Hematopoietic multipotent progenitor cell treated with erythropoietin and hydrocortisone succinate and interleukin-3 and kit ligand, for 6 days (in vitro differentiated cells): ENCODE data around the gene DRAXIN.
A peak's percentile ranks its signal among the peaks of the same experiment; 100 is the strongest.

Experiments
- DNase-seq: peaks from one replicate; pipeline ENCODE4 v3.0.0-alpha.2; 2015

Gene DRAXIN

DNA sequence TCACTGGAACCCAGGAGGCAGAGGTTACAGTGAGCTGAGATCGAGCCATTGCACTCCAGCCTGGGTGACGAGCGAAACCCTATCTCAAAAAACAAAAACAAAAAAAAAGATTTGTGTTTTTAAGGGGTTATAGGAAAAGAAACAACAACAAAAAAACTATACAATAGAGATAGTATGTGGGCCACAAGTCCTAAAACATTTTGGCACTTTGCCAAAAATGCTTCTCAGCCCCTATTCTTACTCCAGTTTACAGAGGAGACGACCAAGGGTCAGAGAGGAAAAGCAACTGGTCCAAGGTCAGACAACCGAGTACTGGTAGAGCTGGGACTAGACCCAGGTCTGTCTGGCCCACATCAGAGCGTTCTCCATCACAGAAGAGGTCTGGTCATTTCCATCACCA, 33.9 kb upstream of the DRAXIN start:
- peak; percentile 25 for DNase-seq

DNA sequence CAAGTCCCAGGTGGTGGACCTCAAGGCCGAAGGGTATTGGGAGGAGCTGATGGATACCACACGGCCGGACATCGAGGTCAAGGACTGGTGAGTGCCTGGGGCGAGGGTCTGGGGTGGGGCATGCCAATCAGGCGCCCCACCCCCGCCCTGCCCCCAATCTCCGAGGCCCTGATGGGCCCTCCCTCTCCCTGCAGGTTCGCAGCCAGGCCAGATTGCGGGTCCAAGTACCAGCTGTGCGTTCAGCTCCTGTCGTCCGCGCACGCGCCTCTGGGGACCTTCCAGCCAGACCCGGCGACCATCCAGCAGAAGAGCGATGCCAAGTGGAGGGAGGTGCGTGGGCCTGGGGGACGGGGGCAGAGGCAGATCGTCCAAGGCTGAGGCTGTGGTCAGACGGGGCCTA, 33.0 kb upstream of the DRAXIN start:
- no peak for DNase-seq

DNA sequence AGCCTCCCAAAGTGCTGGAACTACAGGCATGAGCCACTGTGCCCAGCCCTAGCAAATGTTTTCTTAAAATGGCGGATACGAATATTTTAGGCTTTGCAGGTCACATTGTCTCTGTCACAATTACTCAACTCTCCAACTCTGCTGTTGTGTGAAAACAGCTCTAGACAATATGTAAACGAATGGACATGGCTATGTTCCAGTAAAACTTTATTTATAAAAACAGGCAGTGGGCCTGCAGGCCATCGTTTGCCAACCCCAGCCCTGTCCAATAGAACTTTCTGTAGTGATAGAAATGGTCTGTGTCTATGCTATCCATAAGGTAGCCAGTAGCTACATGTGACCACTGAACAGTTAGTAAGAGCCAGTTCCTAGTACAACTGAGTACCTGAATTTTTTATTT, 31.8 kb upstream of the DRAXIN start:
- DNase-seq, result no peak

DNA sequence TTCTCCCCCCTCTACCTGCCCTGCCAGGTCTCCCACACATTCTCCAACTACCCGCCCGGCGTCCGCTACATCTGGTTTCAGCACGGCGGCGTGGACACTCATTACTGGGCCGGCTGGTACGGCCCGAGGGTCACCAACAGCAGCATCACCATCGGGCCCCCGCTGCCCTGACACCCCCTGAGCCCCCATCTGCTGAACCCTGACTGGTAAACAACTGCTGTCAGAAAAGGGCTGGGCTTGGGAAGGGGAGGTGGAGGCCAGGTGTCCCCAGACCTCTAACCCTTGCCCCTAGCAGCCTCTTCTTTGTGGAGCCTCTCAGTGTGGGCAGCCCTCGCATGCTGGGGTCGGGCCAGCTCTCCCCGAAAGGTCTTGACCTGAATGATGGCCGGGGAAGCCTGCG, 30.4 kb upstream of the DRAXIN start:
- no peak for DNase-seq

DNA sequence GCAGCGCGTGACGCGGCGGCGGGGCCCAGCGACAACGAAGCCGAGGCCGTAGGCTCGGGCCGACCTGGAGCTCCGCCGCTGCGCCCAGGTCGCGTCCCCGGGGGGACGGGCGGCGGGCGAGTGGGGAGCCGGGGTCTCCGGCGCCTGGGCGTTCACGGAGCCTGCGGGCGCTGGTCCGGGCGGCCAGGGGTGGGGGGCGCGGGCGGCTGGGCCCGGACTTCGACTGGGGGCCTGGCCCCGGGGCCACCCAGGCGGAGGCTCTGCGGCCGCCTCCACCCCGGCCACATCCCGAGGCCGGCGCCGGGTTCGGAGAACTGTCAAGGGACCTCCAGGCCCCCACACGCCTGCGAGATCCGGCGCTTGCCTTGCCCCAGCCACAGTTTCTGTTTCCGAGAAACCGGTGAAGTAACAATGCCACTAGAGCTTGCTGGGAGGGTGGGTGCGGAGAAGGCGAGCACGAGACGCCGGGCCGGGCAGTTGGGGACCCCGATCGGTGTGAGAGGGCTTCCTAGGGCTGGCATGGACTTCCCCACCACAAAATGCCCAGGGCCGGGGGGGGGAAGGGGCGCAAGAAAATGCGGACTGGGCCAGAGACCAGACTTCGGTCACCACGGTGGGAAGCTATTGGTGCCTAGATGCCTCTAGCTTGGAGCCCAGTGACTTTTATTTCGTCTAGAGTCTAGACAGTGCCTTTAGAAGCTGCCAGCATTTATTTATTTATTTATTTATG, 27.0 kb upstream of the DRAXIN start:
- peak; percentile 69 for DNase-seq

DNA sequence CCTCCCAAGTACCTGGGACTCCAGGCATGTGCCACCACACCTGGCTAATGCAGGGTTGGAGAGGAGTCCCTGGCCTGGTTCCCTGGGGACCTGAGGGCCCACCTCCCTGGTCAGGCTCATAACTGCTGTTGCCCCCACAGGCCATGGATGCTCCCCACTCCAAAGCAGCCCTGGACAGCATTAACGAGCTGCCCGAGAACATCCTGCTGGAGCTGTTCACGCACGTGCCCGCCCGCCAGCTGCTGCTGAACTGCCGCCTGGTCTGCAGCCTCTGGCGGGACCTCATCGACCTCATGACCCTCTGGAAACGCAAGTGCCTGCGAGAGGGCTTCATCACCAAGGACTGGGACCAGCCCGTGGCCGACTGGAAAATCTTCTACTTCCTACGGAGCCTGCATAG, 23.0 kb upstream of the DRAXIN start:
- no peak for DNase-seq

DNA sequence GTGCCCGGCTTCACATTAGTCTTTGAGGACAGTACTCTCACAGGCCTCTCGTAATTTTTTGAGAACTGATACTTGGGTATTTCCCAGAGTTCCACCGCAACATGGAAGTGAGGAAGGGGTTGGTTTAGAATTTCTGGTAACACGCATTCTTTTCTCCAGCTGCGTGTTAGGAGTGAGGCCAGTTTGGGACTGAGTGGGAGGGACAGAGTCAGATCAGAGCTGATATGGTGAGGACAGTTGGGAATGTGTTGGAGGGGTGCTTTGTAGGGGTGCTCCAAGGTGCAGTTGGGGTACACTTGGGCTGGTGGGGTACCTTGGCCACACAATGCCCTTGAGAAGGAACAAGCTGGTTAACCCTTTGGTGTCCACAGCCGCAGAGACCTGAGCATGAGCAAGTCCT, 20.8 kb upstream of the DRAXIN start:
- no peak for DNase-seq

DNA sequence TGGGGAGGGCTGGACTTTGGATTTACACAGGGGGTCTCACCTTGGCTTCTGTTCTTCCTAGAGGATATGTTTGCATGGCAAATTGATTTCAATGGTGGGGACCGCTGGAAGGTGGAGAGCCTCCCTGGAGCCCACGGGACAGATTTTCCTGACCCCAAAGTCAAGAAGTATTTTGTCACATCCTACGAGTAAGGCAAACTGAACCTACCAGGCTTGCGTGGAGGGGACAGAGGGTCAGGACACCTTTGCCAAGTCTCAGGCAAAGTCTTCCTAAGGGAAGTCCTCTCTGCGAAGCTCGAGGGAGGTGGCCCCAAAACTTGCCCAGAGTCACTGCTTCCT, 20.3 kb upstream of the DRAXIN start:
- no peak for DNase-seq

DNA sequence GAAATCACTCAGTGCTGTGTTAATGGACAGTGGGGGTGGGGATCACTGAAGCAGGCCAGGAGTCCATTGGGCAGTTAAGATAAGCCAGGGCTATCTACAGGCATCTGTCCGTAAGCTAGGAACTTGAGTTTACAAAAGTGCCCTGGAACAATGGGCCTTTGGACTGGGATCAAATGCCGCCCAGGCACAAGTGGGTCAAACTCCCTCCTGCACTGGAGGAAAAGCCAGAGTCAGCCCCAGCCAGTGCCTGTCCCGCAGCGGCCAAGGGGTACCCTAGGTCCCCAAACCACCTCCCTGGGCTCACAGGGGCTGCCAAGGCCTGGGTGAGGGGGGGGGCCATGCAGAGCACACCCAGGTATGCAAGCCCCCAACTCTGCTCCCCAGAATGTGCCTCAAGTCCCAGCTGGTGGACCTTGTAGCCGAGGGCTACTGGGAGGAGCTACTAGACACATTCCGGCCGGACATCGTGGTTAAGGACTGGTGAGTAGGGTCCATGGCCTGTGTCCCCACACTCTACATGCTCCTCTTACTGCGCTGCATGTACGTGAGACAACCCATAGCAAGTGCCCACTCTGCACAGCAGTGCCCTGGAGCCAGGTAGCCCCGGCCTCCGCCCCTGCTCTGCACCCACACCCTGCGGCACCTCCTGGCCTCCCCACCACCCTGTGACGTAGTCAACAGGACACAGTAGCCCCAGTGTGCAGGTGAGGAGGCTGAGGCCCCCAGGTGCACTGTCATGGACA, 19.8 kb upstream of the DRAXIN start:
- no peak for DNase-seq

DNA sequence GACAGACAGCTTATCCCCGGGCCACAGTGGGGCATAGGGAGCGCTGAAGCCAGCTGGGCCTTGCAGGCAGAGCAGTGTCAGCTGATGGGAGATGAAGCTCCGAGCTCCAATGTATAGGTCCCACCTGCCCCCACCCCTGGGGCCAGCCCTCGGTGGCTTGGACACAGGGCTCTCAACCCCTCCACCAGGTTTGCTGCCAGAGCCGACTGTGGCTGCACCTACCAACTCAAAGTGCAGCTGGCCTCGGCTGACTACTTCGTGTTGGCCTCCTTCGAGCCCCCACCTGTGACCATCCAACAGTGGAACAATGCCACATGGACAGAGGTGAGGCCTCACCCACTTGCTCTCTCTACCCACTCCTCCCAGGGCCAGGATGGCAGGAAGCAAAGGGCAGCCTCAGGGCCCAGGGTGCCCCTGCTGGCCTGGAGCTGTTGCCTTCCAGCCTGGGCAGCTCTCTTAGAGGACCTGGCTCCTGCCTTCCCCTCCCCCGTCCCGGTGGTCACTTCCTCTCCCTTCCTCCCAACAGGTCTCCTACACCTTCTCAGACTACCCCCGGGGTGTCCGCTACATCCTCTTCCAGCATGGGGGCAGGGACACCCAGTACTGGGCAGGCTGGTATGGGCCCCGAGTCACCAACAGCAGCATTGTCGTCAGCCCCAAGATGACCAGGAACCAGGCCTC, 18.3 kb upstream of the DRAXIN start:
- no peak for DNase-seq

DNA sequence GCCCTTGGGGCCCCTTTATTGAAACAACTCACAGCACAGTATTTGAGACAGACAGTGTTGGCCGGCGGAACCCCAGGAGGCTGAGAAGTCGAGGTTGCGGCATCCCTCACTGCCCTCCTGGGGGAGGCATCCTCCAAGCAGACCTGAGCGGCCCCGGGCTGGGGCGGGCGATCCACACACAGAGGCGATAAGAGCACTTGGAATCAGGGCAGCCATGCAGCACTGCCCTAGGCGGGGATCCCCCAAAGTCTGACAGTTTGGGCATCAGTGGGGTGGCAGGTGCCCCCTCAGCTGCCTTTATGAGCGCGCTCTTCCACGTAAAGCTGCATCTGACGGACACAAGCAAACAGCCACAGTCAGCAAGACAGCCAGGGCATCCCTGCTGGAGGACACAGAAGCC, 17.0 kb upstream of the DRAXIN start:
- no peak for DNase-seq

DNA sequence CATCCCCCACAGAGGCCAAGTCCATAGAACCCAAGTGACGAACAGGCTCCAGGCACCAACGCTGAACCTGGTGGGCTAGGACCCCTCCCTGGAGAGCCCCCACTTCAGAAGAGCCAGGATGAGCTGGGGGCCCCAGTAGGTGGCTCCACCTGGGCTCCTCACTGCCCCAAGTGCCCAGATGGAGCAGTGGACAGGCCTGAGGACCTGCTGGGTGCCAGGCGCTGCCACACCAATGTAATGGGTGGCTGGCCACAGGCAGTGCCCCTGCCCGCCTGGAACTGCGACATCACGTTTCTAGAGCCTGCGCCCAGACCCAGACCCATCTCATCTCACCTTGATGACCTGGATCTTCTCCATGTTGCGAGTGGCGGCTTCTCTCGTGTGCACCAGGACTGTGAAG, 16.2 kb upstream of the DRAXIN start:
- no peak for DNase-seq

DNA sequence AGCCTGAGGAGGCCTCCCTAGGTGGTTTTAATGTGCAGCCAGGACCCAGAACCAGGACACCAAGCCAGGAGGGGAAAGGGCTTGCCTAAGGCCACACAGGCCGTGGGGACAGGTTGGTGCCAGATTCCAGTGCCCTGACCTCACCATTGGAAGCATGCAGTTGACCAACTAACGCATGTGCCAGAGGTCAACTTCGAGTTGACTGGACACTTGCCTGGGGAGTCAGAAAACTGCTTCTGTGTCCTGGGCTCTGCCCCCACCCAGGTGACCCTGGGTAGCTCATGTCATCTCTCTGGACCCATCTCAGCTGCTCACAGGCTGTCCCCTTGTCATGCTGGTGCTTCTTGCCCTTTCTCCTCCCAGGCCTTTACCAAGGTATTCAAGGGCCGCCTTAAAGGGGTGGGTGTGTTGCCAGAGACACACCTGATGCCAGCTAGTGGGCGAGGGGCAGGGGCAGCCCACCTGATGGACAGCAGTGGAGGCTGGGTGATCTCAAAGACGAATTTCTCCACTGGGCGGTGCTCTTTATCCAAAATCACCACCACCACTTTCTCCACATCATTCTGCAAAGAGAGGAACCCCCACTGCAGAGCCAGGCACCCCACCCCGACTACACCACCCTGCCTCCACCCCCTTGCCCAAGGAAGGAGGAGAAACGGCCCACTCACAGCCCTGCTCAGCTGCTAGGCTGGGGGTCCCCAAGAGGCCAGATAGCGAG, 15.0 kb upstream of the DRAXIN start:
- DNase-seq, result no peak

DNA sequence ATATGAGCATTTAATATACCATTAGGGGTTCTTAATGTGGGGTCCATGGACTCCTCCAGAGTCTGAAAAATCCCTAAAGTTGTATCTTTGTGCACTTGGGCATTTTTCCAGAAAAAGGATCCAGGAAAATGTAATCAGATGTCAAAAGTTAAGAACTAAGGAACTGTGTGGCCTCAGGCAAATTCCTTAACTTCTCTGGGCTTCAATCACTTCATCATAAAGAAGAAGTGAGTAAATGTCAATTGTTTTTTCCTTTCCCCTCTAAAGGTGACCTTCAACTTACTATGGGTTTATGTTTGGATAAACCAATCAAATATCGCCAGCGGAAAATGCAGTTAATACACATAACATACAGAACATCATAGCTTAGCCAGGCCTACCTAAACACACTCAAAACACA, 13.1 kb upstream of the DRAXIN start:
- DNase-seq, result no peak

DNA sequence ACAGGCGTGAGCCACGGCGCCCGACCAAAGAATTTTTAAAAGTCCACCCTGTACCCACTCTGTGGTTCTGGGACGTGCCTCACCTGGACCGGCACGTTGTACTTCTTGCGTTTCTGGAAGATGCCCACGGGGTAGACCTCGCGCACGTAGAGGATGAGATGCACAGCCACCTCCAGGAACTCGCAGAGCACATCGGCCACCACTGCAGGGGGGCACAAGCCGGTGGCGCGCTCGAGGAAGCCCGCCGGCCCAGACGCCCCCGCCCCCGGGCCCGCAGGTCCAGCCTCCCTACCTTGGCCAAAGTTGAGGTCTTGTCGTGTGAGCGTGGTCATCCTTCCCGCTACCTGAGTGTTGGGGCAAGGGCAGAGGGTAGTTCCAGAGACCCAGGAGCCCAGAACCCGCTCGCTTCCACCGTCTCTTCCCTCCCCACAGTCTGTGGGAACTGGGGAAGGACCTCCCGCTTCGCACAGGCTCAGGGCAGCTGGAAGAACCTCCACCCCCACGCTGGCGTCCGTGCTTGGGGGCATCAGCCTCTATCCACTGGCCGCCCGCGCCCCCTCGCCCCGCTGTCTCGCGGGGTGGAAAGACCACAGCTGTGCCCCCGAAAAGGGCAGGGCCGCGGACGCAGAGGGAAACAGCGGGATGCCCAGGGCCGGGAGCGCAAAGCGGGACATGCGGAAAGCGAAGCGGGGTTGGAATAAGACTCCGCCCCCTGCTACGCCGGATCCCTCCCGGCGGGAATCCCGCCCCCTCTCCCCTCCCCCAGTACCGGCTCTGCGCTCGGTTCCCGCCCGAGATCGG, 11.0 kb upstream of the DRAXIN start:
- peak; percentile 52 for DNase-seq

DNA sequence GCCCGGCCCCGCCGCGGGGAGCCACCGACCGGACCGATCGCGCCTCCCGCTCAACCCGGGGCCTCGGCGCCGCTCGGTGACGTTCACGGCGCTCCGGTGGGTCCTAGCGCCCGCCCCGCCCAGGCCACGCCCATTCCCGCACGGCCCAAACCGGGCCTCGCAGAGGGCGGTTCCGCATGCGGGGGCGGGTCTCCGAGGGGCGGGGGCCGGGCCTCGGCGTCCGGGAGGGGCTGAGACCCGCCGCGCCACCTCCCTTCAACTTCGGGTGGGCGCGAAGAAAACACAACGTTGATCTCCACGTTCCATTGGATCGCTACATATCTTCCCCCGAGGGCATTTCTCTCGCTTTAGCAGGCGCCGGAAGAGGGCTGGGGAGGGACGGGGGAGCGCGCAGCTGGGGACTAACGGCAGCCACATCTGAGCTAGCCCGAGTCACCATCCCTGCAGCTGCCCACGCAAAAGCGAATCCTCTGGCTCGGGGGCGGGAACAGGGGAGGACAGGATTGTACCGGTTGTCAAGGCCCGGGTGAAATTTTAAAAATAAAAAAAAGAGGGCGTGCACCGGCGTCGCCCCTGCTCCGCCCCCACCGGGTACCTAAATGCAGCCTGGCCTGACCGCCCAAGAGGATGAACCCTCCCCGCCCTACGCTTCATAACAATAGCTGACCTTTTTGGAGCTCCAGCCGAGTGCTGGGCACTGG, 10.3 kb upstream of the DRAXIN start, which contains the start of gene MAD2L2:
Gene MAD2L2, minus strand, starts transcription at position 78 of the 701 bp plus-strand sequence. CDS start 547 bp downstream, outside the sequence.
- DNase-seq, result peak; percentile 88

DNA sequence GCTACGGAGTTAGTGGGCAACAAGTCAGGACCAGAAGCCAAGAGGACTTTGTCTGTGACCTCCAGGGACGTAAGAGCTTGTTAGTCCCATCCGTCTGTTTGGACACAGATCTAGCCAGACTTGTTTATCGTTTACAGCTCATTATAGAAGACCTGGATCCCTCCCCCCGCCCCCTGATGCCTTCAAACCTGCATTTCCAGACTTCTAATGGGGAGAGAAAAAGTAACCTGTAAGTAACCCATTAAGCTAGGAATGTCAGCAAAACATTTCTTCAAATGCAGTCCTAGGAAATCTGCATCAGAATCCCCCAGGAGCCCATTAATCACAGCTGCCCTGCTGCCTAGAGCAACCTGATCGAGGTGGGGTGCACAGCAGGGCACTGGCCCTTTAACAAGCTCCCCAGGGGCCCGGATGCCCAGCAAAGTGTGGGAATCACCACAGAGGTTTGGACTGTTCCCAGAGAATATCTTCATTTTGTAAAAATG, 9.2 kb upstream of the DRAXIN start:
- DNase-seq, result no peak

DNA sequence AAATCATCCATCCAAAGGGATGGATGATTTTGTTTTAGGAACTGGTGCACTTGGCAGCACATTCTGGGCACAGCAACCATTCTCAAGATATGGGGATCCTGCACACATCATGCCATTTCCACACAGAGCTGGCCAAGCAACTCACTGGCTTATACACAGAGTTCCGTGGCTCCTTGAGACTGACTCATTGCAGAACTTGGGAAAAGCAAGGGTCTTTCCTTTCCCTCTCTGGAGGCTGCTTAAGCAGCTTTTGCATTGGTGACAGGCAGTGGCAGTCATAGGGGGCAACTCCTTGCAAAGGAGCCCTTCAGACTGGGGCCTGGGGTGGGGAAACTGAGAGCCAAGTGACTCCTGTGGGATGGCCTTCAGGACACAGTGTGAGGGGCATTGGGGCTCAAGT, 8.7 kb upstream of the DRAXIN start:
- DNase-seq, result no peak

DNA sequence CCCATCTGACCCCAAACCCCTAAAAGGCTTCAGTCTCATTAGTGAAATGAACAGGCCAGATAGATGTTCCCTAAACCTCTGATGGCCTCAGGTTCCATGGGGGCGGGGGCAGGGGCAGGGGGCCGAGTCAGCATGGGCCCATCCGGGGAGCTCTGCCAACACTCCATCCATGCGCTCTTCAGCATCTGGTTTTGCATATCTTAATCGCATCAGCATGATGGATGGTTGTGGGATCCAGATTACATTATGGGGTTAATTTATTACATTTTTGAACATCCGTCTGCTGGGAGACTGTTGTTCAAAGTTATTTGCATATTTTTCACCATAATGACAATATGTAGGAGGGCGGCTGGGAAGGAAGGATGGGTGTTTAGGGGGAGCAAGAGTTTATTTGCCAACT, 7.4 kb upstream of the DRAXIN start:
- no peak for DNase-seq

DNA sequence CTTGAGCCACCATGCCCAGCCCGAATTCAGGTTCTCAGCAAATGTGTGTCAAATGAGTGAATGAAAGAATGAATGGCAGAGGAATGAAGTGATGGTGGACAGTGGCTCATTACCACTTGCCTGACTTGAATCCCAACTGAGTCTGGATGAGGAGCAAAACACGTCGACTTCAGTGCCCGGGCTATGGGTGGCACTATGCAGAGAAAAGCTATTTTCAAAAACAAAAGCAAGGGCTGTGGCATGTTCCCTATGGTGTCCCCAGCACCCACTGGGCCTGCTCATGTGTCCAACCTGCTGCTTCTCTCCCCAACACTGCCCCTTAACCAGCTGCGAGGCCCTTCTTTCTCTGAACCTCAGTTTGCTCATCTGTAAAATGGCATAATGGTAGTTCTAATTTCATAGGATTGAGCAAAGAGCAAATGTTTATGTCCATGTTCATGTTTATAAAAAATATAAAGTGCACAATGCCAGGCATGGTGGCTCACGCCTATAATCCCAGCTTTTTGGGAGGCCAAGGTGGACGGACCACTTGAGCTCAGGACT, 6.2 kb upstream of the DRAXIN start:
- no peak for DNase-seq

DNA sequence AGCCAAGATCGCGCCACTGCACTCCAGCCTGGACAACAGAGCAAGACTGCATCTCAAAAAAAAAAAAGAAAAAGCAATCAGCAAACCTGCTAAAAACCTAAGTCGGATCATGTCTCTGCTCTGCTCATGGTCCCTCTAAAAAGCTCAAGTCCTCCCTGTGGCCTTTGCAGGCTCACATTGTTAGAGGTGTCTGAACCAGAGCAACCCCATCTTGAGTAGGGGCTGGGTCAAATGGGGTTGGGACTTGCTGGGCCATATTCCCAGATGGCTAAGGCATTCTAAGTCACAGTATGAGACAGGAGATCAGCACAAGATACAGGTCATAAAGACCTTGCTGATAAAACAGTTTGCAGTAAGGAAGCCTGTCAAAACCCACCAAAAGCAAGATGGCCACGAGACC, 3.0 kb upstream of the DRAXIN start:
- no peak for DNase-seq
